HG03175 (cell line): Measurements from ENCODE around the gene PELI1.

Experiments
- ATAC-seq: cut with Tn5 transposase; IDR thresholded peaks from one replicate; pipeline ENCODE4 v1.9.1; 2021; ENCODE audit warnings: mild to moderate bottlenecking, moderate library complexity; ENCODE audit not compliant: unreplicated experiment

Gene PELI1

GRCh38 chr2:64157792-64158191 lies 13.6 kb upstream of the PELI1 start:
- no peak for ATAC-seq

GRCh38 chr2:64153811-64154210 lies 9.6 kb upstream of the PELI1 start:
- ATAC-seq, result no peak

DNA sequence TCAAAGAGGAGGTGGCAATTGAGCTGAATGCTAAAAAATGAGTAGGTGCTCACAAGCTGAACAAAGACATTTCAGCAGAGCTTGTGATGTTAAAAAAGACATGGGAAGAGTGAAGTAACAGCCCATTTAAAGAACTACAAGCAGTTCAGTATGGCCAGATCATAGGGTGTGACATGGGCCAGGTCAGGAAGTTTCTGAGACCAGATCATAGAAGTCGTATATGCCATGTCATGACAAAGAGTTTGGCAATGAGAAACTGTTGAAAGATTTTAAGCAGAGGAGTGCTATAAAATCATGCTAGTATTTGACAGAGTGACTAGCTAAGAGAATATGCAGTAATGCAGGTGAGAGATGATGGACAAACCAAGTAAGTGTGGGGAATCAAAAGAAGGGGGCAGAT lies 7.3 kb upstream of the PELI1 start:
- ATAC-seq, result no peak

DNA sequence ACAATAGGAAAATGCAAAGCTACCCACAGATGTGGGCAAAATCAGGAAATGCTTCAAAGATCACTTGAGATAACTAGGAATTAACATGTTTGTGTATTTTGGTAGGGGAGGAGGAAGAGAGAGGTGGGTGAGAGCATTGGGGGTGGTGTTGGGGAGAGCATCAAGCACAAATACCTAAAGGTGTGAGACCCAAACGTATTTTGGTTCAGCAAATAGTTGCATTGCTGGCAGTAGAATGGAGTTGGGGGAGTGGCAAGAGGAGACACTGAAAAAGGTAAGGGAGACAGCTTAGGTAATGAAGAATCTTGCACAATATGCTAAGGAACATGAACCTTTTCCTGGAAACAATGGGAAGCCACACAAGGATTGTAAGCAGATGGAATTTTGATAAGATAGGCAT lies 1.5 kb upstream of the PELI1 start:
- ATAC-seq, result no peak

GRCh38 chr2:64145119-64145518 lies 899 bp upstream of the PELI1 start:
- no peak for ATAC-seq

DNA sequence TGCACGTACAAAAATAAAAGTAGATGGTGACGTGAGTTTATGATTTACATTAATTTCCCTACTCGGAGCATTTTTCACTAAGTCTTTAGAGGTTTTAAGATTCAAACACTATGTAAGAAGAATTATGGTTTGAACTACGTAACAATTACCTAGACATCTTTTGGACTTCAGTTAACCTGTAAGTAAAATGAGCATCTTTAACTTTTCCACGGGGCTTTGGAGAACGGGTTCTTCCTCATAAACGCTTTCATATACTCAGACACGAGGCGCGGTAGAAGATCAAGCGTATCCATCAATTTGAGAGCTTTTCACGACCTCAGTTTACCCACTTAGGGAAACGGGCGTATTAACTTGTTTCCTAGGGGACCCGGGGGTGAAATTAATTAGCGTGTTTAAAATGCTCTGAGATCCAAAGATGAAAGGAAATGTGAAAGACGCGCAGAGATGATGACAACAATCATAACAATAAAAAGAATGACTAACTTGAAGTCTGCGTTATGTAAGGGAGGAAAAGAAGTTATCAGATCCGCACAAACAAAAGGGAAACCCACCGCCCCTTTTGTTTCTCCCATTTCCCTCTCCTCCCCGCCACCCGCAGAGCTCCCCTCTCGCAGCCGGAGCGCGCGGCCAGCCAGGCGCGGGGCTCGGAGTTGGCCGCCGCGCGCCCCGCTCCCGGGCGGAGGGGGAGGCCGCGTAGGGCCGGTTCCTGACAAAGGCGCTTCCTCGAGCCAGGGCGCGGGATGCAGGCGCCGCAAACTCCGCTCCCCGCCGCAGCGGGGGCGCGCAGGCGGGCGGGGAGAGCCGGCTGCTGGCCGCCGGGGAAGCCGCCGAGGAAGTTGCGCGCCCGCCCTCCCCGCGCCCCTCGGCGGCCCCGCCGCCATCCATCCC lies 807 bp downstream of the PELI1 start:
- peak; percentile 13 for ATAC-seq

GRCh38 chr2:64142741-64143168 lies 1.5 kb downstream of the PELI1 start:
- no peak for ATAC-seq

GRCh38 chr2:64141674-64142405 lies 2.4 kb downstream of the PELI1 start:
- no peak for ATAC-seq

DNA sequence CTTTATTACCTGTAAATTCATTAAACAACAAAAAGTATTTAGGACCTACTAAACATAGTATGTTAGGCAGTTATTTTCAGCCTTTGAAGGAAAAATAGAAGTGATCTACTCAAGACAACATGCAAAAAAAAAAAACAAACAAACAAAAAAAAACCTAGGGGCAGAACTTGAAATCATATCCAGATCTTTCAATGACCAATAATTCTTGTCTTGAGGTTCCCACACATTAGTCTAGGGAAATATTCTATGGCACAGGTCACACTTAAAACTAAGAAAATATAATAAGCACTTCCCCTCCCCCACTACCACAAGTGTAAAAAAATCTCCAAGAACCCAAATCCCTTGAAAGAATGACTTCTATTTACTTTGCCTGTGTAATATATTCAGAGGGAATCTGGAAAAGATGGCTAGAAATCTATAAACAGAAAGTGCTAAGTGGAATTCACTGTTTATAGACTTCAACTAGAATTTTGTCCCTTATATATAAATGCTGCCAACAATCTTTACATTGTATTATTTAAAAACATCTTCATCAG lies 3.5 kb downstream of the PELI1 start:
- no peak for ATAC-seq

- no peak for ATAC-seq
These were observed 4.3 kb downstream of the PELI1 start for GRCh38 chr2:64139956-64140355.

GRCh38 chr2:64137996-64138395 lies 6.2 kb downstream of the PELI1 start:
- no peak for ATAC-seq

GRCh38 chr2:64137567-64137966 lies 6.7 kb downstream of the PELI1 start:
- no peak for ATAC-seq

DNA sequence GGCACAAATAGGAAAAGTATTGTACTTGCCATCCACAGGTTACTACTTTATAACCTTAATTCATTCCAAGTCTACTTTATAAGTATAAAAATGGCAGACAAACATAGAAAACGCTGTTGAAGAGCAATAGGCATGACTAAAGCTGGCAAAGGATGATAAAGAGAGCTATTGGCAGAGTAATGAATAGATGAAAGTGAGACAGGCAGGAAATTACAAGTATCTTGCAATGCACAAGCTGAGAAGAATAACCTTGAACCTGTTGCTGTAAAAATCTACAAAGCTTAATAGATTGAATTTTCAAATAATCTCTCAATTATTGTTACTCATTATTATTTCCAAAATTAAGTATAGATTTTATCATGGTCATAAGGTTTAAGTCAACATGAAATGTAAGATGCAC lies 8.8 kb downstream of the PELI1 start:
- no peak for ATAC-seq

- no peak for ATAC-seq
These were observed 9.4 kb downstream of the PELI1 start for GRCh38 chr2:64134813-64135212.

DNA sequence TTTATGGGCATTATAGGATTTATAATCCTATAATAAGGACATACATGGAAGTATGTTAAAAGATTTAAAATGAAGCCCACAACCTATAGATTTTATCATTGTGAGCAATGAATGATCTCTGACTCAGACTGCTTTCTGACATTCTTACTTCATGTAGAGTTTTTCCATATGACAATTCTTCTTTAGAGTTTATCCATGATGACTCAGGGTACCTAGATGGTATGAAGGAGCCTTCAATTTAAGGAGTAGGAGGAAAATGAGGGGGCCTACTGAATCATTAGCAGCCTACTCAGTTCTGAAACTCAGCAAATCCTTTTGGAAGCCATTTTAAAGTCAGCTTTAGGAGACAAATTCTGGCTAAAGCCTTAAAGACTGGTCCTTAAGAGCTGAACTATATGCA lies 10.4 kb downstream of the PELI1 start:
- no peak for ATAC-seq

- no peak for ATAC-seq
These were observed 10.9 kb downstream of the PELI1 start for GRCh38 chr2:64133354-64133753.

- ATAC-seq, result no peak
These were observed 13.9 kb downstream of the PELI1 start for GRCh38 chr2:64130333-64130732.

DNA sequence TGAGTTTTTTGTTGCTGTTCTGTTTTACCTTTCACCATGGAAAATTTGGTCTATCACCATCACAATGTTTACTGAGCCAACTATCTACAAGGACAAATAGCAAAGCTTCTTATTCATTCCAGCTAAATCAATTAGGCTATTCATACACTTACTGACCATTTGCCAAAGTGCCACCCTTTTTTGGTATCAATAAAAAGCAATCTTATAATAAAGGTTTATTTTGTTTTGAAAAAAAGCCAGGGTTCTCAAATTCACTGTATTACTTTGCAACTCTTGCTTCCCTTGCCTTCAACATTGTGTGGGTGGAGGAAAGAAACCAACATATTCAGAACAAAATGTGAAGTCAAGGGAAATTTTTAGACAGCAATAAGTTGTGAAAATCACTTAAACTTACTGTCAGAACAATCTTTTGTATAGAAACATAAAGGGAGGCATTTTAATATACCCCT lies 15.3 kb downstream of the PELI1 start:
- no peak for ATAC-seq

GRCh38 chr2:64128406-64128805 lies 15.8 kb downstream of the PELI1 start:
- ATAC-seq, result no peak

DNA sequence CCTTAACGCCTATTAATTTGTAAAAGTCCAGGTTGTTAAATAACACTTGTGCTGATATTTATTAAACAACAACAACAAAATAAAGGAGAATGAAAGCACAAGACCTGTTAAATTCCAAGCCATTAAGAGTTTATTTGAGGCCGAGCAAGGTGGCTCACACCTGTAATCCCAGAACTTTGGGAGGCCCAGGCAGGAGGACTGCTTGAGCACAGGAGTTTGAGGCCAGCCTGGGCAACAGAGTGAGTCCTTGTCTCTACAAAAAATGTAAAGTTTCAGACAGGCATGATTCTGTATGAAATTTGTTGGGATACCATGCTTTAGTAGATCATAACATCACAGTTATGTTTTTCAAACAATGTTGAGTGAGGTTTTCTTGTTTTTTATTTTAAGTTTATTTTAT lies 17.1 kb downstream of the PELI1 start:
- no peak for ATAC-seq

- ATAC-seq, result no peak
These were observed 17.6 kb downstream of the PELI1 start for GRCh38 chr2:64126601-64127000.

GRCh38 chr2:64124571-64124970 lies 19.6 kb downstream of the PELI1 start:
- ATAC-seq, result no peak
